HG03442 (cell line): Measurements from ENCODE around the gene ZNF761.
A peak's percentile ranks its signal among the peaks of the same experiment; 100 is the strongest.
"Not testable (repeated sequence)": the region's sequence is repeated elsewhere in the genome, so short reads cannot be mapped to it uniquely, and the experiment has no call there.

Experiments used
- ATAC-seq: cut with Tn5 transposase; IDR thresholded peaks from one replicate; pipeline ENCODE4 v1.9.1; 2021; ENCODE audit warnings: mild to moderate bottlenecking, moderate library complexity; ENCODE audit not compliant: unreplicated experiment

Gene ZNF761

DNA sequence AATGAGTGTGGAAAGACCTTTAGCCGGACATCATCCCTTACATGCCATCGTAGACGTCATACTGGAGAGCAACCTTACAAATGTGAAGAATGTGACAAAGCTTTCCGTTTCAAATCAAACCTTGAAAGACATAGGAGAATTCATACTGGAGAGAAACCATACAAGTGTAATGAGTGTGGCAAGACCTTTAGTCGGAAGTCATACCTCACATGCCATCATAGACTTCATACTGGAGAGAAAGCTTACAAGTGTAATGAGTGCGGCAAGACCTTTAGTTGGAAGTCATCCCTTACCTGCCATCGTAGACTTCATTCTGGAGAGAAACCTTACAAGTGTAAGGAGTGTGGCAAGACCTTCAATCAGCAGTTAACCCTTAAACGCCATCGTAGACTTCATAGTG is 24.0 kb downstream of the ZNF761 start:
- ATAC-seq, result no peak

- ATAC-seq, result not testable (repeated sequence)
These were observed 28.4 kb downstream of the ZNF761 start for GRCh38 chr19:53460131-53460721.

DNA sequence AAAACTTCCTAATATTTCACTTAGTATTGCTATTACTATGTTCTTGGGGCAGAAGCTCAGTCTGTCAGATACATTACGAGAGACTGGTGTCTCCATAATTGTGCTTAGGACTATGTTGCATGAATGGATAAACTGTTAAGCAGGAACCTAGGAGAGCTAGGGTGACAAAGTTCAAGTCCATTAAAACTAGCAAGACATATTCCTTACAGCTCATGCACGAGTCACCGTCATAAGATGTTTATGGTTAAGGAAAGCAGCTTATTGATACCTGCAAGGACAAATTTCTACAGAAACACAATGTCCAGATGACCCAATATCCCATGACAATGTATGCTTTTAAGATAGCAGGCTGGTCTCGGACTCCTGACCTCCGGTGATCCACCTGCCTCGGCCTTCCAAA is 30.1 kb downstream of the ZNF761 start:
- ATAC-seq, result no peak

GRCh38 chr19:53462861-53463260 is 31.1 kb downstream of the ZNF761 start:
- no peak for ATAC-seq

DNA sequence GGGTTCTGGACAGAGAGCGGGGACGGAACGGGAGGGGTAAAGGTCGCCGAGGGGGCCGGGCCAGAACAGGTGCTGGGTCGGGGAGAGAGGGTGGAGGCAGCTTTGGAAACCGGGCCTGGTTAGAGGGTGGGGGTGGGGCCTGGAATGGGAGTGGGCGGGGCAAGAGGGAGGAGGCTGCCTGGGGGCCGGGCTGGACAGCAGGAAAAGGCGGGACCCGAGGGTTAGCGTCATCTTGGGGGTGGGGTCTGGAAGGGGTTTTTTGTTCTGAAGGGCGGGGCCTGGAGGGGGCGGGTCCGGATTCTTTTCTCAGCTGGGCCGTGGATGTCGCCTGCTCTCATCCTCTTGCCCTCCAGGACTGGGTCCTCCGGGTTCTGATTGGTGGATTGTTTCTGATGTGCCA is 31.5 kb downstream of the ZNF761 start:
- ATAC-seq, result no peak

DNA sequence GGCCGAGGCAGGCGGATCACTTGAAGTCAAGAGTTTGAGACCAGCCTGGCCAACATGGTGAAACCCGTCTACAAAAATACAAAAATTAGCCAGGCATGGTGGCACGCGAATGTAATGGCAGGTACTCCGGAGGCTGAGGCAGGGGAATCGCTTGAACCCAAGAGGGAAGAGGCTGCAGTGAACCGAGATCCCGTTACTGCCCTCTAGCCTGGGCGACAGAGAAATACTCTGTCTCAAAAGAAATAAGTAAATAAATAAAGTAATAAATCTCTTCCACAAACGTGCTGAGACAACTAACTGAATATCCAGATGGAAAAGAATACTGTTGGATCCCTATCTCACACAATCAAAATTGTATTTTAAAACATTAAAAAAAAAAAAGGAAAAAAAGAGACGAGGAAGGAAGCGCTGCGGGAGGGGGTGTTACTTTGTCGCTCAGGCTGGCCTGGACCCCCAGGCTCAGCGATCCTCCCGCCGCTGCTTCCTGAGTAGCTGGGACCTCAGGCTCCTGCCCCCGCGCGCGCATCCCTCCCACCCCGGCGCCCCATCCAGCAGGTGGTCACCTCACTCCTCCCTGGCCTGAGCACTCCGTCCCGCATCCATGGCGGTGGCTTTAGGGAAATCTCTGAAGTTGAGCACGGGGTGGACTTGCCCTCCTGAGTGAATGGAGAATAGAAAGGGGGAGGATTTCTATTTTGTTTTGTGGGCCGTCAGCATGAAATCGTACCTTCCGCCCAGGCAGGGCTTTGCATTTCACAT is 35.1 kb downstream of the ZNF761 start:
- peak; percentile 21 for ATAC-seq

DNA sequence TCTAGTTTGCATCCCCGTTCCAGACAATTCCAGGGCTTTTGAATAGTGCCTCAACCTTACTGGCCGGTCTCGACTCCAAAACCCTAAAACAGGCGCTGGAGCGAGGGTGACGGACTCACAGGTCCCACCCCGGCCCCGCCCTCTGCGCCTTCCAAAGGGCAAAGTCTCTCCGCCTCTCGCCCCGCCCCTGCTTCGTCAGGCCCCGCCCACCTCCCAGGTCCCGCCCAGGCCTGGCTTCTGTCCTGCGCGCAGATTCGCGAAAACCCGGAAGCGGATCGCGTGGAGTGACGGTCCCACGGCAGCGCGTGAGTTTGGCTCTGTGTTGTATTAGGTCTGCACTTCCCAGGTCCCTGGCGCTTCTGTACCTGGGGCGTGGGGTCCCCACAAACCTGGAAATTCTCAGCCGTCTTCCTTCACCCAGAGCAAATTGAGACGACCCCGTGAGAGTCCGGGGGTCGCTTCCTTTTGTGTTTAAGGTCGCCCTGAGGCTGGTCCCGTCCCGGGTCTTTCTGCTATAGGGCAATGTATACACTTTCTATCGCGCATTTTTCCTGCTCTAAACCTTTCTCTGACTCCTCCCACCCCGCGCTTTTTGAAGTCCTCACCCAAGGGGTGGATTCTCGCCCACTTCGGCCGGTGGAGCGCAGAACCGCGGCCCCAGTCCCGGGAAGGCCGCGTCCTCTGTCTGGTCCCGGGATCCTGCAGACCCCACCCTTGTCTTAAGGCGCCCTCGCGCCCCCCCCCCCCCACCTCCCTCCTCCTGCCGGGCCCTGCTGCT is 35.9 kb downstream of the ZNF761 start, which contains the start of gene ZNF813:
Gene ZNF813 (plus strand): TSS at position 249 of the 778 bp plus-strand sequence. CDS start 16,090 bp downstream, outside the sequence.
- peak; percentile 79 for ATAC-seq

- not testable (repeated sequence) for ATAC-seq
These were observed 36.8 kb downstream of the ZNF761 start for GRCh38 chr19:53468628-53469027.

DNA sequence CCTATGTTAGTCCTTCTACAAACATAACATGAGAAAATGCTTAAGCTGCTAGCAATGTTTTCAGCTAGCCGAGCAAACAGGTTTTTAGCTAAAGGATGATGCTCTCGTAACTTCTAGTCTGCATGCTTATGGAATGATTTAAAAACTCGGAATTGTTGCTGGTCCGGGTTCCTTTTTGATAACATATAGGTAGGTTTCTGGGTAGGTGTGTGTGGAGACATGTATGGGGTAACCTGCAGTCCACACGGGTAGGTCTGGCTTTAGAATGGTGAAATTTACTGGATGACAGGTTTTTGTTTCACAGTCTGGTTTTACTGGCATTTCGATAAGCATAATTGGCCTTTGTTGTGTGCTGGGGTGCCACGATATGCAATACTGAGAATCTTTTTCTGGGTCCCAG is 40.1 kb downstream of the ZNF761 start:
- no peak for ATAC-seq

- not testable (repeated sequence) for ATAC-seq
These were observed 43.0 kb downstream of the ZNF761 start for GRCh38 chr19:53474832-53475231.

GRCh38 chr19:53475470-53475869 is 43.7 kb downstream of the ZNF761 start:
- not testable (repeated sequence) for ATAC-seq

GRCh38 chr19:53483751-53484150 is 52.0 kb downstream of the ZNF761 start:
- not testable (repeated sequence) for ATAC-seq

GRCh38 chr19:53485046-53486004 is 53.5 kb downstream of the ZNF761 start:
- ATAC-seq, result no peak

GRCh38 chr19:53492153-53492552 is 60.4 kb downstream of the ZNF761 start:
- no peak for ATAC-seq

DNA sequence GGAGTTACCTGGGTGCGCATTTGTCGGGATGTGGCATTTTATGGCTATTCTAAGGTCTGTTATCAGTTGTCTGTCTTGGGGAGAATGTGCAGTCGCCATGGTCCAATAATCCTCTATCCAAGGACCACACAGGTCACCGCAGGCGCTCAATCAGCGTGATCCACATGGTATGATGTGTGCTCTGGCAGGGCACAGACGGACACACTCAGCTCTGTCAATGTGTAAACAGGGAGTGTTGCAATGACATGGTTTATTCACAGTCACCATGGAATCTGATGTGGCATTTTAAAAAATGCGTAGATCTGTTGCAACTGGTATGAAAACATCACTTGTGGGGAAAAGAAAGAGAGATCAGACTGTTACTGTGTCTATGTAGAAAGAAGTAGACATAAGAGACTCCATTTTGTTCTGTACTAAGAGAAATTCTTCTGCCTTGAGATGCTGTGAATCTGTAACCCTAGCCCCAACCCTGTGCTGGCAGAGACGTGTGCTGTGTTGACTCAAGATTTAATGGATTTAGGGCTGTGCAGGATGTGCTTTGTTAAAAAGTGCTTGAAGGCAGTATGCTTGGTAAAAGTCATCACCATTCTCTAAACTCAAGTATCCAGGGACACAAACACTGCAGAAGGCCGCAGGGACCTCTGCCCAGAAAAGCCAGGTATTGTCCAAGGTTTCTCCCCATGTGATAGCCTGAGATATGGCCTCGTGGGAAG is 65.7 kb downstream of the ZNF761 start:
- not testable (repeated sequence) for ATAC-seq

GRCh38 chr19:53498024-53498395 is 66.2 kb downstream of the ZNF761 start:
- ATAC-seq, result not testable (repeated sequence)

- ATAC-seq, result not testable (repeated sequence)
These were observed 71.4 kb downstream of the ZNF761 start for GRCh38 chr19:53503151-53503550.

GRCh38 chr19:53503671-53504364 is 72.0 kb downstream of the ZNF761 start:
- ATAC-seq, result not testable (repeated sequence)

- not testable (repeated sequence) for ATAC-seq
These were observed 72.5 kb downstream of the ZNF761 start for GRCh38 chr19:53504365-53504703.
